ENCODE measurements around the gene AIFM3.

AIFM3 gene

GRCh38 chr22:20989323-20990138, 22.5 kb downstream of the AIFM3 start:
- no peaks in the 10 kb centered on the region for H3K36me3 ChIP-seq (ENCODE audit: low read length)

GRCh38 chr22:20990184-20991180, 23.4 kb downstream of the AIFM3 start:
- Histone ChIP-seq H3K9ac (ENCODE audit: low read length) (no peak overlapping the region), H3K4me2 (ENCODE audit: low read depth, low read length, poor library complexity, severe bottlenecking) (no peak overlapping the region), H3K27me3 (ENCODE audit: low read length) (no peaks in the 10 kb centered on the region), H3K9me3 (ENCODE audit: insufficient read depth, low read length) (no peaks in the 10 kb centered on the region), H3K36me3 (ENCODE audit: low read length) (no peaks in the 10 kb centered on the region), H2AFZ (ENCODE audit: low read depth, low read length, severe bottlenecking) (no peak overlapping the region), H3K79me2 (ENCODE audit: insufficient read depth, low read length) (no peaks in the 10 kb centered on the region), H3K27ac (ENCODE audit: low read depth, low read length) (no peak overlapping the region), H4K20me1 (ENCODE audit: low read depth, low read length) (no peaks in the 10 kb centered on the region), H3K4me3 (ENCODE audit: insufficient read depth, low read length, poor library complexity, severe bottlenecking) (no peak overlapping the region), H3F3A (ENCODE audit: insufficient read depth) (no peaks in the 10 kb centered on the region), H3K9me2 (replicated peaks; ENCODE audit: insufficient read depth, low read length) (no peaks in the 10 kb centered on the region)
- TF ChIP-seq CTCF (IDR thresholded peaks at IDR 0.05; ENCODE audit: insufficient read depth, low read length, poor library complexity, severe bottlenecking) (no peak), EZH2phosphoT487 (conservative IDR thresholded peaks at IDR 0.05; ENCODE audit: low read length) (no peak)

More at GRCh38 chr22:20989323-20990138, 22.5 kb downstream of the AIFM3 start:
- H4K20me1 ChIP-seq (ENCODE audit: low read depth, low read length) = no peaks in the 10 kb centered on the region
- no peak overlapping the region for H2AFZ ChIP-seq (ENCODE audit: low read depth, low read length, severe bottlenecking)
- H3F3A ChIP-seq (ENCODE audit: insufficient read depth) = no peaks in the 10 kb centered on the region
- no peaks in the 10 kb centered on the region for H3K9me2 ChIP-seq (replicated peaks; ENCODE audit: insufficient read depth, low read length)
- H3K27ac ChIP-seq (ENCODE audit: low read depth, low read length) = no peak overlapping the region
- no peaks in the 10 kb centered on the region for H3K27me3 ChIP-seq (ENCODE audit: low read length)
- H3K4me3 ChIP-seq (ENCODE audit: insufficient read depth, low read length, poor library complexity, severe bottlenecking) = no peak overlapping the region
- no peaks in the 10 kb centered on the region for H3K79me2 ChIP-seq (ENCODE audit: insufficient read depth, low read length)
- H3K9me3 ChIP-seq (ENCODE audit: insufficient read depth, low read length) = no peaks in the 10 kb centered on the region
- no peak overlapping the region for H3K9ac ChIP-seq (ENCODE audit: low read length)
- H3K4me2 ChIP-seq (ENCODE audit: low read depth, low read length, poor library complexity, severe bottlenecking) = no peak overlapping the region
- TF ChIP-seq CTCF (IDR thresholded peaks at IDR 0.05; ENCODE audit: insufficient read depth, low read length, poor library complexity, severe bottlenecking) (no peak), EZH2phosphoT487 (conservative IDR thresholded peaks at IDR 0.05; ENCODE audit: low read length) (no peak)

GRCh38 chr22:20991252-20992055, 24.4 kb downstream of the AIFM3 start:
- H3K9me2 ChIP-seq (replicated peaks; ENCODE audit: insufficient read depth, low read length) = no peaks in the 10 kb centered on the region

More at GRCh38 chr22:20991252-20992055, 24.4 kb downstream of the AIFM3 start:
- H4K20me1 ChIP-seq (ENCODE audit: low read depth, low read length) = no peaks in the 10 kb centered on the region
- no peak overlapping the region for H3K4me2 ChIP-seq (ENCODE audit: low read depth, low read length, poor library complexity, severe bottlenecking)
- TF ChIP-seq CTCF (IDR thresholded peaks at IDR 0.05; ENCODE audit: insufficient read depth, low read length, poor library complexity, severe bottlenecking) (no peak), EZH2phosphoT487 (conservative IDR thresholded peaks at IDR 0.05; ENCODE audit: low read length) (no peak)
- no peaks in the 10 kb centered on the region for H3F3A ChIP-seq (ENCODE audit: insufficient read depth)
- H3K27me3 ChIP-seq (ENCODE audit: low read length) = no peaks in the 10 kb centered on the region
- H3K9ac ChIP-seq (ENCODE audit: low read length) = no peak overlapping the region
- H3K9me3 ChIP-seq (ENCODE audit: insufficient read depth, low read length) = no peaks in the 10 kb centered on the region
- no peak overlapping the region for H3K4me3 ChIP-seq (ENCODE audit: insufficient read depth, low read length, poor library complexity, severe bottlenecking)
- H2AFZ ChIP-seq (ENCODE audit: low read depth, low read length, severe bottlenecking) = no peak overlapping the region
- no peaks in the 10 kb centered on the region for H3K36me3 ChIP-seq (ENCODE audit: low read length)
- no peak overlapping the region for H3K27ac ChIP-seq (ENCODE audit: low read depth, low read length)
- no peaks in the 10 kb centered on the region for H3K79me2 ChIP-seq (ENCODE audit: insufficient read depth, low read length)

All from SU-DHL-6 (cell line).